IMR-90 (cell line): ENCODE measurements around the gene MS4A6A. TPM values are rescaled to one million over a fixed set of nuclear protein-coding genes. Genes with fewer than 3 reads are reported as not detected.

Experiments used
- ATAC-seq: fragments of 200-7000 bp; cut with Tn5 transposase; 2 replicates; pipeline ENCODE4 v1.9.1; 2020; ENCODE audit warnings: low read depth, mild to moderate bottlenecking, moderate library complexity
- BruUV-seq: library from RNA; stranded (reverse); fragments of 400-500 nt; replicated peaks from 2 replicates; lab custom pipeline; 2021; lab: Mats Ljungman, UMichigan
- CTCF ChIA-PET: fragments of 300-600 bp; formaldehyde crosslinking; extraction: SDS; loops from one replicate; lab custom pipeline; 2021; ENCODE audit warnings: antibody characterized with exemption; lab: Yijun Ruan, JAX
- POLR2A ChIA-PET: fragments of 300-600 bp; sonication (Branson Sonifier 250); formaldehyde crosslinking; loops from one replicate; lab custom pipeline; 2022; ENCODE audit warnings: antibody characterized with exemption; ENCODE audit not compliant: unreplicated experiment; lab: Charles Lee
- DNase-seq: peaks from one replicate; pipeline ENCODE4 v3.0.0; 2013
- H2AFZ ChIP-seq: replicated peaks from 2 replicates; pipeline ENCODE3; 2013; ENCODE audit warnings: low read length, mild to moderate bottlenecking; ENCODE audit not compliant: poor library complexity
- H2AK5ac ChIP-seq: 2 replicates; pipeline ENCODE4 v1.6.1; 2013; ENCODE audit warnings: low read depth, low read length, inconsistent platforms
- H2AK9ac ChIP-seq: replicated peaks from 2 replicates; pipeline ENCODE3; 2013; ENCODE audit warnings: mild to moderate bottlenecking, low read depth, low read length, moderate library complexity; ENCODE audit not compliant: poor library complexity
- H2BK120ac ChIP-seq: 2 replicates; pipeline ENCODE4 v1.6.1; 2013; ENCODE audit warnings: low read depth, low read length, inconsistent platforms
- H2BK15ac ChIP-seq: 3 replicates; pipeline ENCODE4 v1.6.1; 2013; ENCODE audit warnings: low read depth, low read length, inconsistent platforms
- H2BK20ac ChIP-seq: 2 replicates; pipeline ENCODE4 v1.6.1; 2013; ENCODE audit warnings: low read depth, mild to moderate bottlenecking, inconsistent platforms, low read length, moderate library complexity
- H2BK5ac ChIP-seq: 2 replicates; pipeline ENCODE4 v1.6.1; 2013; ENCODE audit warnings: mild to moderate bottlenecking, low read depth, low read length, inconsistent platforms; ENCODE audit not compliant: poor library complexity, severe bottlenecking
- H3K14ac ChIP-seq: replicated peaks from 2 replicates; pipeline ENCODE4 v1.6.1; 2013; ENCODE audit warnings: low read depth, low read length, inconsistent platforms
- H3K18ac ChIP-seq: 2 replicates; pipeline ENCODE4 v1.6.1; 2013; ENCODE audit warnings: low read depth, low read length, control low read depth
- H3K23ac ChIP-seq: 2 replicates; pipeline ENCODE4 v1.6.1; 2013; ENCODE audit warnings: low read depth, low read length, inconsistent platforms
- H3K27ac ChIP-seq: 2 replicates; pipeline ENCODE4 v1.5.1; 2013; ENCODE audit warnings: mild to moderate bottlenecking, control low read depth, low read length; ENCODE audit not compliant: insufficient read depth
- H3K27me3 ChIP-seq: 2 replicates; pipeline ENCODE4 v1.6.1; 2013; ENCODE audit warnings: low read length; ENCODE audit not compliant: control insufficient read depth, insufficient read depth
- H3K36me3 ChIP-seq: 2 replicates; pipeline ENCODE4 v1.6.1; 2013; ENCODE audit warnings: low read length, mixed read lengths; ENCODE audit not compliant: control insufficient read depth, insufficient read depth
- H3K4ac ChIP-seq: 2 replicates; pipeline ENCODE4 v1.6.1; 2013; ENCODE audit warnings: low read depth, low read length, inconsistent platforms
- H3K4me1 ChIP-seq: 2 replicates; pipeline ENCODE4 v1.6.1; 2013; ENCODE audit warnings: low read length, mixed read lengths; ENCODE audit not compliant: control insufficient read depth, insufficient read depth
- H3K4me2 ChIP-seq: 2 replicates; pipeline ENCODE4 v1.6.1; 2013; ENCODE audit warnings: low read depth, mild to moderate bottlenecking, control low read depth, low read length, moderate library complexity
- H3K4me3 ChIP-seq: 2 replicates; pipeline ENCODE4 v1.5.1; 2013; ENCODE audit warnings: low read depth, mild to moderate bottlenecking, control low read depth, low read length, moderate library complexity; ENCODE audit not compliant: insufficient read depth
- H3K56ac ChIP-seq: 2 replicates; pipeline ENCODE4 v1.6.1; 2013; ENCODE audit warnings: low read length, inconsistent platforms; ENCODE audit not compliant: insufficient read depth; ENCODE audit errors: extremely low read depth
- H3K79me1 ChIP-seq, 2 experiments: 2 replicates each; pipeline ENCODE4 v1.6.1; 2013; ENCODE audit warnings: low read length in 2 of 2, inconsistent platforms in 1 of 2, low read depth in 1 of 2
- H3K9ac ChIP-seq: 2 replicates; pipeline ENCODE4 v1.6.1; 2013; ENCODE audit warnings: low read depth, low read length, control low read depth
- H3K9me1 ChIP-seq: 2 replicates; pipeline ENCODE4 v1.6.1; 2013; ENCODE audit warnings: low read length, inconsistent platforms; ENCODE audit not compliant: insufficient read depth
- H3K9me3 ChIP-seq: 2 replicates; pipeline ENCODE4 v1.6.1; 2013; ENCODE audit warnings: low read length; ENCODE audit not compliant: control insufficient read depth, insufficient read depth
- H4K20me1 ChIP-seq: 2 replicates; pipeline ENCODE4 v1.6.1; 2013; ENCODE audit warnings: low read length, inconsistent platforms; ENCODE audit not compliant: insufficient read depth
- H4K5ac ChIP-seq: 2 replicates; pipeline ENCODE4 v1.6.1; 2013; ENCODE audit warnings: mild to moderate bottlenecking, low read depth, low read length, control low read depth
- H4K8ac ChIP-seq, 2 experiments: 2 replicates each; pipeline ENCODE4 v1.6.1; 2013; ENCODE audit warnings: low read depth in 2 of 2, low read length in 2 of 2, control low read depth in 1 of 2, inconsistent platforms in 1 of 2
- H4K91ac ChIP-seq: 2 replicates; pipeline ENCODE4 v1.6.1; 2013; ENCODE audit warnings: low read depth, low read length, inconsistent platforms; ENCODE audit not compliant: insufficient read depth
- BHLHE40 ChIP-seq: fragments of 150-350 bp; IDR thresholded peaks from 2 replicates; pipeline ENCODE4 v1.6.1; 2016; ENCODE audit warnings: mild to moderate bottlenecking, low read depth, low read length
- MAFK ChIP-seq: IDR thresholded peaks from 2 replicates; pipeline ENCODE4 v1.6.1; 2012; ENCODE audit warnings: low read depth, low read length, improper control_type of control experiment
- MXI1 ChIP-seq: IDR thresholded peaks from 2 replicates; pipeline ENCODE4 v1.6.1; 2012; ENCODE audit warnings: low read depth, mild to moderate bottlenecking, low read length, moderate library complexity, borderline replicate concordance
- SMC3 ChIP-seq: fragments of 150-350 bp; IDR thresholded peaks from 2 replicates; pipeline ENCODE4 v1.6.1; 2016; ENCODE audit warnings: low read depth, mild to moderate bottlenecking, antibody characterized with exemption, low read length, moderate library complexity
- WGBS, 2 experiments: methylation state at CpG; one replicate each; pipeline versions ENCODE4 v1.1.5 to v1.1.7; 2013; ENCODE audit warnings: missing lambda C conversion rate in 2 of 2; ENCODE audit not compliant: insufficient read length in 1 of 2; ENCODE audit errors: extremely low coverage in 2 of 2; 5-methylcytosine and 5-hydroxymethylcytosine counted together
- dilution Hi-C: fragments of 300-500 bp; cut with HindIII; formaldehyde crosslinking; loops from one replicate; pipeline ENCODE4 v1.14.3; 2018; ENCODE audit warnings: low sequenced_read_pairs; ENCODE audit not compliant: unreplicated experiment
- in situ Hi-C: fragments of 300-500 bp; cut with MboI; formaldehyde crosslinking; loops from 3 replicates; pipeline ENCODE4 v1.14.3; 2019; ENCODE audit warnings: low sequenced_read_pairs, inconsistent platforms, mixed read lengths
- intact Hi-C: fragments of 100-400 bp; cut with micrococcal nuclease; formaldehyde crosslinking; loops from 2 replicates; pipeline ENCODE4 v1.10.0; 2022
- polyA plus RNA-seq, 3 experiments: library from polyadenylated mRNA; depleted of rRNA; stranded (reverse); fragments of >200 nt; gene quantifications; 2 replicates each; pipeline ENCODE4 v1.2.3, GENCODE V29; 2012; ENCODE audit warnings: low replicate concordance in 1 of 3
- total RNA-seq: library from RNA; depleted of rRNA; stranded (reverse); fragments of >200 nt; gene quantifications from 2 replicates; pipeline ENCODE4 v1.2.3, GENCODE V29; 2012

MS4A6A gene
- total and polyA plus RNA-seq, 2 of the 4 experiments (the other 2 are of a cell fraction) = not detected

GRCh38 chr11:60221692-60222091, 38.8 kb upstream of the MS4A6A start:
- H3K27me3 ChIP-seq = no peaks in the 10 kb centered on the region
- in situ Hi-C loops = no loop called here
- H3K27ac ChIP-seq = no peak overlapping the region
- H3K23ac ChIP-seq = no peak overlapping the region
- H2AFZ ChIP-seq = no peak overlapping the region
- no peak overlapping the region for H3K14ac ChIP-seq
- H2BK5ac ChIP-seq = no peak overlapping the region
- no peak overlapping the region for H3K4me2 ChIP-seq
- H2AK9ac ChIP-seq = no peak overlapping the region
- dilution Hi-C loops = no loop called here
- H4K8ac ChIP-seq = no peak overlapping the region
- H3K79me1 ChIP-seq = no peaks in the 10 kb centered on the region
- ChIA-PET CTCF (no interaction called here), POLR2A (no interaction called here)
- no peak overlapping the region for H3K4ac ChIP-seq
- no peak overlapping the region for H2BK120ac ChIP-seq
- H3K56ac ChIP-seq = no peak overlapping the region
- ATAC-seq (no peak), DNase-seq (no peak)
- no peak overlapping the region for H4K5ac ChIP-seq
- H2BK15ac ChIP-seq = no peak overlapping the region
- intact Hi-C loops = no loop called here
- WGBS, 2 experiments = no CpG with 5 or more reads among the region's 3 CpGs
- H3K4me3 ChIP-seq = no peak overlapping the region
- H3K18ac ChIP-seq = no peak overlapping the region
- no peak overlapping the region for H2BK20ac ChIP-seq
- H3K36me3 ChIP-seq = no peaks in the 10 kb centered on the region
- no peaks in the 10 kb centered on the region for H3K9me1 ChIP-seq
- H3K4me1 ChIP-seq = no peaks in the 10 kb centered on the region
- H3K9ac ChIP-seq = no peak overlapping the region
- no TSS peak for BruUV-seq
- no peak overlapping the region for H4K91ac ChIP-seq
- TF ChIP-seq MXI1 (no peak), MAFK (no peak), SMC3 (no peak), BHLHE40 (no peak)
- H2AK5ac ChIP-seq = no peak overlapping the region
- H4K20me1 ChIP-seq = no peaks in the 10 kb centered on the region
- H3K9me3 ChIP-seq = no peaks in the 10 kb centered on the region; the same call in 1 of the 2 replicates
